Suprapubic skin (tissue), 4 donors: ENCODE data around the gene CAMKK1. TPM values are rescaled to one million over a fixed set of nuclear protein-coding genes. Genes with fewer than 3 reads are reported as not detected.

Source experiments
- DNase-seq, 2 donors: peaks; one replicate each; pipeline ENCODE4 v3.0.0-alpha.2; 2019; ENCODE audit warnings: low spot score in 2 of 2
- H3K27ac ChIP-seq: fragments of 200-600 bp; sonication (generic); one replicate; pipeline ENCODE4 v1.5.1; 2019
- H3K27me3 ChIP-seq: fragments of 200-600 bp; sonication (generic); one replicate; pipeline ENCODE4 v1.5.1; 2019
- H3K36me3 ChIP-seq: fragments of 200-600 bp; sonication (generic); one replicate; pipeline ENCODE4 v1.5.1; 2019
- H3K4me1 ChIP-seq: fragments of 200-600 bp; sonication (generic); one replicate; pipeline ENCODE4 v1.5.1; 2019
- H3K4me3 ChIP-seq: fragments of 200-600 bp; sonication (generic); one replicate; pipeline ENCODE4 v1.5.1; 2019; ENCODE audit warnings: mild to moderate bottlenecking
- H3K9me3 ChIP-seq: fragments of 200-600 bp; sonication (generic); one replicate; pipeline ENCODE4 v1.5.1; 2019
- EP300 ChIP-seq: sonication (generic); formaldehyde crosslinking; IDR thresholded peaks from one replicate; pipeline ENCODE4 v1.6.1; 2017; ENCODE audit warnings: antibody characterized with exemption
- POLR2A ChIP-seq, 2 donors: fragments of 450-650 bp; IDR thresholded peaks; one replicate each; pipeline ENCODE4 v1.6.1; 2017; ENCODE audit warnings: antibody characterized with exemption in 2 of 2, mild to moderate bottlenecking in 2 of 2, moderate library complexity in 2 of 2
- POLR2AphosphoS5 ChIP-seq, 3 donors: sonication (generic); formaldehyde crosslinking; IDR thresholded peaks; one replicate each; pipeline ENCODE4 v1.6.1; 2017; ENCODE audit warnings: antibody characterized with exemption in 3 of 3
- WGBS: methylation state at CpG from one replicate; pipeline ENCODE4 v1.1.5; 2018; 5-methylcytosine and 5-hydroxymethylcytosine counted together
- total RNA-seq, 4 donors: library from RNA; depleted of rRNA; stranded (reverse); fragments of >200 nt; gene quantifications; one replicate each; pipeline ENCODE4 v1.1.0, GENCODE V29; 2016
- TF ChIP-seq, protein P1 (sequence below), 2 donors: fragments of 200-600 bp in 1 of 2; fragments of 450-650 bp in 1 of 2; sonication (generic) in 1 of 2; IDR thresholded peaks; one replicate each; pipeline ENCODE4 v1.5.1; 2016 to 2019; ENCODE audit warnings: antibody characterized with exemption in 2 of 2, mild to moderate bottlenecking in 1 of 2, moderate library complexity in 1 of 2

CAMKK1 gene
- total RNA-seq, 4 donors from 2014 or later, result 10.8 to 17.3 (median 12.9) TPM

DNA sequence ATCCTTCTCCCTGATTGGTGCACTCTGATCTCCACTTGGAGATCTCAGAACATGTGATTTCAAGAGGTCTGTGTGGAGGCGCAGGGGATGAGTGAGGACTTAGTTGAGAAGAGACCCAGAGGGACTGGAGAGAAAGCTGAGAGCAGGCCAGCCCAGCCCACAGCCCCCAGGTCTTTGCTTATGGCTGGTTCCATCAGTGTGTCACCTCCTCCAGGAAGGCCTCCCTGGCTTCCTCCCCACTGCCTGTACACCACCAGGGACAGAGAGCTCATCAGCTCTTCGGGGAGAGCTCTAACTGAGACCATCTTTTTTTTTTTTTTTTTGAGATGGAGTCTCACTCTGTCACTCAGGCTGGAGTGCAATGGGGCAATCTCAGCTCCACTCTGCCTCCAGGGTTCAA lies 20.0 kb upstream of the CAMKK1 start:
- 97% methylated on average over 2 of the region's 2 CpGs for WGBS
- Histone ChIP-seq H3K27ac (no peak overlapping the region), H3K27me3 (no peaks in the 10 kb centered on the region), H3K36me3 (no peaks in the 10 kb centered on the region), H3K9me3 (no peaks in the 10 kb centered on the region), H3K4me3 (no peak overlapping the region), H3K4me1 (peaks cover 27% of the 10 kb centered on the region)
- DNase-seq, result no peak
- TF ChIP-seq POLR2A (IDR thresholded peaks at IDR 0.05) (no peak), POLR2AphosphoS5 (IDR thresholded peaks at IDR 0.05) (no peak), EP300 (no peak)
- TF ChIP-seq, protein P1, sequence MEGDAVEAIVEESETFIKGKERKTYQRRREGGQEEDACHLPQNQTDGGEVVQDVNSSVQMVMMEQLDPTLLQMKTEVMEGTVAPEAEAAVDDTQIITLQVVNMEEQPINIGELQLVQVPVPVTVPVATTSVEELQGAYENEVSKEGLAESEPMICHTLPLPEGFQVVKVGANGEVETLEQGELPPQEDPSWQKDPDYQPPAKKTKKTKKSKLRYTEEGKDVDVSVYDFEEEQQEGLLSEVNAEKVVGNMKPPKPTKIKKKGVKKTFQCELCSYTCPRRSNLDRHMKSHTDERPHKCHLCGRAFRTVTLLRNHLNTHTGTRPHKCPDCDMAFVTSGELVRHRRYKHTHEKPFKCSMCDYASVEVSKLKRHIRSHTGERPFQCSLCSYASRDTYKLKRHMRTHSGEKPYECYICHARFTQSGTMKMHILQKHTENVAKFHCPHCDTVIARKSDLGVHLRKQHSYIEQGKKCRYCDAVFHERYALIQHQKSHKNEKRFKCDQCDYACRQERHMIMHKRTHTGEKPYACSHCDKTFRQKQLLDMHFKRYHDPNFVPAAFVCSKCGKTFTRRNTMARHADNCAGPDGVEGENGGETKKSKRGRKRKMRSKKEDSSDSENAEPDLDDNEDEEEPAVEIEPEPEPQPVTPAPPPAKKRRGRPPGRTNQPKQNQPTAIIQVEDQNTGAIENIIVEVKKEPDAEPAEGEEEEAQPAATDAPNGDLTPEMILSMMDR (IDR thresholded peaks at IDR 0.05), result no peak

DNA sequence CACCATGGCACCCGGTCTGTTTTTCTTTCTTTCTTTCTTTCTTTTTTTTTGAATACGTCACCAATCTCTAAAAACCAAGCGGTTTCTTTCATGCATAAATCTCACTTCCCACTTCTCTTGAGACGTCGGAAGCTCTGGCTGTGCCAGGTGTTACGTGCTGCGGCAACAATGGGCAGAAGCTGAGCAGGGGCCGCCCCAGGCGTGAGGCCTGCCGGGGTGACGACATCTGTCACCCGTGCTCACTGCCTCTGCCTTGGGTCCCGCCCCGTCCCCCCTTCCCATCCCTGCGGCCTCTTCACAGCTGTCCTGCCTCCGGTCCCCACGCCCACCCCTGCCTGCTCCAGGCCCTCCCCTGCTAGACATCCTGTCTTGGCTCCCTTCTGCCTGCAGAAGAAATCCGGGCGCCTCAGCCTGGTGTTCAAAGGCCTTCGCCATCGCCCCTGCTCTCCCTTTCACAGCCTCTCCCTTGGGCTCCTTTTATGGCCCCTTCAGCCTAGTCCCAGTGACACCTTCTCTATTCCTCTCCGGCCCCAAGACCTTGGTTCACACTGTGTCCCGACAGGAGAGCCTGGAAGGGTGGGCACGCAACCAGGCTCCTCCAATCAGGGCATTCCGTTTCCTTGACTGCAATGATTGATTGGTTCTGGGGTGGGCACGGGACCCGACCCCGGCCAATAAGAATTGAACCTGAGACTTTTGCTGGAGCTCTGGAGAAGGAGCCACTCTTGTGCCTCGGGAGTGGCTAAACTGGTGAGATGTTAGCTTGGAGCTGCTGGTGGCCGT lies 18.6 kb upstream of the CAMKK1 start:
- Histone ChIP-seq H3K4me3 (no peak overlapping the region), H3K4me1 (peaks cover 18% of the 10 kb centered on the region), H3K27ac (no peak overlapping the region), H3K36me3 (no peaks in the 10 kb centered on the region), H3K27me3 (no peaks in the 10 kb centered on the region), H3K9me3 (no peaks in the 10 kb centered on the region)
- DNase-seq, result no peak
- TF ChIP-seq POLR2A (IDR thresholded peaks at IDR 0.05) (no peak), POLR2AphosphoS5 (IDR thresholded peaks at IDR 0.05) (no peak), EP300 (no peak)
- TF ChIP-seq, protein P1 (IDR thresholded peaks at IDR 0.05), result no peak
- WGBS, result 54% methylated on average over 30 of the region's 30 CpGs

DNA sequence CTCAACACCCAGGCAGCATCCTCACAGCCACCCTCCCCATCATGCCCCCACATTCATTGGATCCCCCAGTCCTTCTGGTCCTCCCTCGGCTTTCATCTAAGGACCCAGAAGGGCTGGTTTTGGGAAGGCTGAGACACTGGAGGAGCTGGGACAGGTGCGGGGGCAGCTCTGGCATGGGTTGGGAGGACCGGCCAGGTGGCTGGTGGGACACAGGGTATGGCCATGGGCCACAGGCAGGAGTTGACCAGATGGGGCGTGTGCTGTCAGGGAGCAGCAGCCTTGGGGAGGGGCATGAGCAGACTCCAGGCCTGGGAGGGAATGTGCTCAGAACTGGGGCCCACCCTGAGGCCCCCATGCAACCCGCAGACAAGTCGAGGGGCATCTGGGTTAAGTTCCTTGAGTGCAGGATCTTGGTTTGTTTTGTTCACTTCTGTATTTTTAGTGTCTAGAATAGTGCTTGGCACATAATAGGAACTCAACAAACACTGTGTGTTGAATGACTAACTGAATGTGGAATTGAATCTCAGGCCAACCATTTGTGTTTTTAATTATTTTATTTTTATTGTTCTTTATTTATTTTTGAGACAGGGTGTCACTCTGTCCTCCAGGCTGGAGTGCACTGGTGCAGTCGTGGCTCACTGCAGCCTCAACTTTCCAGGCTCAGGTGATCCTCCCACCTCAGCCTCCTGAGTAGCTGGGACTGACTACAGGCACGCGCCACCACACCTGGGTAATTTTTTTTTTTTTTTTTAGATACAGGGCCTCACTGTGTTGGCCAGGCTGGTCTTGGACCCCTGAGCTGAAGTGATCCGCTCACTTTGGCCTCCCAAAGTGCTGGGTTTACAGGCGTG lies 17.8 kb upstream of the CAMKK1 start:
- TF ChIP-seq, protein P1 (IDR thresholded peaks at IDR 0.05), result no peak
- TF ChIP-seq POLR2AphosphoS5 (IDR thresholded peaks at IDR 0.05) (no peak), EP300 (no peak), POLR2A (IDR thresholded peaks at IDR 0.05) (no peak)
- no peaks in the 10 kb centered on the region for H3K27me3 ChIP-seq
- H3K36me3 ChIP-seq, result no peaks in the 10 kb centered on the region
- no peak overlapping the region for H3K27ac ChIP-seq
- no peak for DNase-seq
- no peak overlapping the region for H3K4me3 ChIP-seq
- H3K9me3 ChIP-seq, result no peaks in the 10 kb centered on the region
- WGBS, result 76% methylated on average over 11 of the region's 11 CpGs
- H3K4me1 ChIP-seq, result peaks cover 12% of the 10 kb centered on the region

DNA sequence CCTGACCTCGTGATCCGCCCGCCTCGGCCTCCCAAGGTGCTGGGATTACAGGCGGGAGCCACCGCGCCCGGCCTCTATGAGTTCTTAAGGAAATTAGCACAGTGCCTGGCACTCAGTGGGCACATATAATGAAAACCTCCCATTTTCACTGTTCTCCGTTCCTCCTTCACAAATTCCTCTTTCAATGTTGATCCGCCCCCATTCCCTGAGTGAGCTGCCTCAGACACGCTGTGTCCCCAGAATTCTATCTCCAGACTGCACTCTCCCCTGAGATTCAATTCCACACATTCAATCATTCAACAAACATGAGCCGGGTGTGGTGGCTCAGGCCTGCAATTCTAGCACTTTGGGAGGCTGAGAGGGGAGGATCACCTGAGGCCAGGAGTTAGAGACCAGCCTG lies 16.4 kb upstream of the CAMKK1 start:
- no peaks in the 10 kb centered on the region for H3K27me3 ChIP-seq
- WGBS, result 96% methylated on average over 12 of the region's 12 CpGs
- H3K36me3 ChIP-seq, result no peaks in the 10 kb centered on the region
- TF ChIP-seq POLR2AphosphoS5 (IDR thresholded peaks at IDR 0.05), result no peak
- TF ChIP-seq, protein P1 (IDR thresholded peaks at IDR 0.05), result no peak
- TF ChIP-seq EP300, result no peak
- no peak for TF ChIP-seq POLR2A (IDR thresholded peaks at IDR 0.05)
- H3K4me1 ChIP-seq, result peaks cover 12% of the 10 kb centered on the region
- no peak overlapping the region for H3K4me3 ChIP-seq
- no peak for DNase-seq
- H3K9me3 ChIP-seq, result no peaks in the 10 kb centered on the region
- no peak overlapping the region for H3K27ac ChIP-seq
